HEK293 (cell line): ENCODE results near the gene PDCL3.

Source experiments
- CTCF ChIA-PET: fragments of 350-600 bp; formaldehyde crosslinking; extraction: SDS; loops from one replicate; lab custom pipeline; 2021; ENCODE audit warnings: antibody characterized with exemption; lab: Yijun Ruan, JAX
- POLR2A ChIA-PET: fragments of 300-600 bp; formaldehyde crosslinking; extraction: SDS; loops from one replicate; lab custom pipeline; 2020; ENCODE audit warnings: antibody characterized with exemption, inconsistent platforms; lab: Yijun Ruan, JAX
- H3K27ac ChIP-seq: fragments of 200-500 bp; sonication (Bioruptor generic); 2 replicates; pipeline ENCODE4 v1.5.1; 2014; ENCODE audit warnings: low read depth, low read length, control low read depth, inconsistent platforms; ENCODE audit errors: extremely low read depth
- H3K36me3 ChIP-seq, 2 experiments: fragments of 200-500 bp in 1 of 2; sonication (Bioruptor generic) in 1 of 2; 1 replicate in 1 of 2; 2 replicates in 1 of 2; pipeline ENCODE4 v1.5.1; 2014 to 2017; ENCODE audit warnings: inconsistent platforms in 2 of 2, low read length in 2 of 2; ENCODE audit not compliant: control insufficient read depth in 2 of 2, insufficient read depth in 1 of 2
- H3K4me1 ChIP-seq: fragments of 200-500 bp; sonication (Bioruptor generic); 2 replicates; pipeline ENCODE4 v1.5.1; 2014; ENCODE audit warnings: mild to moderate bottlenecking, low read length, inconsistent platforms; ENCODE audit not compliant: control insufficient read depth, insufficient read depth
- H3K4me3 ChIP-seq: 2 replicates; pipeline ENCODE4 v1.5.1; 2011; ENCODE audit warnings: low read depth, mild to moderate bottlenecking, control low read depth, low read length, moderate library complexity
- H3K9me3 ChIP-seq: fragments of 200-500 bp; sonication (Bioruptor generic); 2 replicates; pipeline ENCODE4 v1.5.1; 2014; ENCODE audit warnings: low read depth, low read length, inconsistent platforms; ENCODE audit not compliant: control insufficient read depth, insufficient read depth
- REST ChIP-seq: fragments of 450-650 bp; formaldehyde crosslinking; IDR thresholded peaks from 2 replicates; pipeline ENCODE4 v1.5.1; 2016; ENCODE audit warnings: missing biosample characterization, missing genetic modification characterization
- SP7 ChIP-seq: fragments of 450-650 bp; formaldehyde crosslinking; IDR thresholded peaks from 2 replicates; pipeline ENCODE4 v1.5.1; 2016; ENCODE audit warnings: missing biosample characterization, missing genetic modification characterization
- YY2 ChIP-seq: fragments of 450-650 bp; formaldehyde crosslinking; IDR thresholded peaks from 2 replicates; pipeline ENCODE4 v1.5.1; 2016; ENCODE audit warnings: missing biosample characterization, missing genetic modification characterization
- ZBTB1 ChIP-seq: fragments of 450-650 bp; formaldehyde crosslinking; IDR thresholded peaks from 2 replicates; pipeline ENCODE4 v1.5.1; 2016; ENCODE audit warnings: missing biosample characterization, missing genetic modification characterization
- ZBTB10 ChIP-seq: fragments of 450-650 bp; formaldehyde crosslinking; IDR thresholded peaks from 2 replicates; pipeline ENCODE4 v1.5.1; 2016; ENCODE audit warnings: missing biosample characterization, missing genetic modification characterization
- ZFHX2 ChIP-seq: fragments of 450-650 bp; formaldehyde crosslinking; conservative IDR thresholded peaks from 2 replicates; pipeline ENCODE4 v1.5.1; 2016; ENCODE audit warnings: missing biosample characterization, missing genetic modification characterization
- ZNF174 ChIP-seq: fragments of 450-650 bp; formaldehyde crosslinking; IDR thresholded peaks from 2 replicates; pipeline ENCODE4 v1.5.0; 2017; ENCODE audit warnings: missing biosample characterization, mild to moderate bottlenecking, missing genetic modification characterization
- ZNF280D ChIP-seq: fragments of 450-650 bp; formaldehyde crosslinking; IDR thresholded peaks from 2 replicates; pipeline ENCODE4 v1.5.1; 2016; ENCODE audit warnings: missing biosample characterization, missing genetic modification characterization
- ZNF350 ChIP-seq: fragments of 450-650 bp; formaldehyde crosslinking; IDR thresholded peaks from 2 replicates; pipeline ENCODE4 v1.5.0; 2017; ENCODE audit warnings: missing biosample characterization, mild to moderate bottlenecking, missing genetic modification characterization
- ZNF610 ChIP-seq: fragments of 450-650 bp; formaldehyde crosslinking; IDR thresholded peaks from 2 replicates; pipeline ENCODE4 v1.5.1; 2016; ENCODE audit warnings: missing biosample characterization, missing genetic modification characterization, borderline replicate concordance
- ZNF654 ChIP-seq: fragments of 450-650 bp; formaldehyde crosslinking; IDR thresholded peaks from 2 replicates; pipeline ENCODE4 v1.5.1; 2016; ENCODE audit warnings: low read depth, missing biosample characterization, missing genetic modification characterization
- ZNF785 ChIP-seq: fragments of 450-650 bp; formaldehyde crosslinking; IDR thresholded peaks from 2 replicates; pipeline ENCODE4 v1.5.1; 2016; ENCODE audit warnings: missing biosample characterization, missing genetic modification characterization
- TF ChIP-seq, protein P1 (sequence below): fragments of 450-650 bp; formaldehyde crosslinking; IDR thresholded peaks from 2 replicates; pipeline ENCODE4; 2016; ENCODE audit warnings: missing biosample characterization, missing genetic modification characterization
- TF ChIP-seq, protein P2 (sequence below): fragments of 450-650 bp; formaldehyde crosslinking; IDR thresholded peaks from 2 replicates; pipeline ENCODE4 v1.5.1; 2016; ENCODE audit warnings: missing biosample characterization, missing genetic modification characterization
- TF ChIP-seq, protein P3 (sequence below): fragments of 450-650 bp; formaldehyde crosslinking; IDR thresholded peaks from 2 replicates; pipeline ENCODE4 v1.5.1; 2016; ENCODE audit warnings: missing biosample characterization, missing genetic modification characterization

PDCL3 gene

DNA sequence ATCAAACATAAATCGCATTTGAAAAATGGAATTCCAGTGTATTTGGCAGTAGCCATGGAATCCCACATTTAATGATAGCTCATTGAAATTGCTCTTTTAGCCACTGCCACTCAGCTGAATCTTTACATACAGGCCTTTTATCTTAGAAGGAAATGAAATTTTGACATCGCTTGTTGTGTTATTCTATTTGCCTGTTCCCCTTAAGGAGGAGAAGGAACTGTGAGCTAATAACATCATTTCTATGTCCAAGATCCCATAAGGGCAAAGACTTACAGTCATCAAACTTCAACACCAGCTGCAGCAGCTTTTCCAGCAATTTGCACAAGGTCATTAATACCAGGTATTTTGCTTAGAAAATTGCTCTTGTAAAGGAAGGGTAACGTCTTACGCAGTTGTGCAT lies 6.0 kb upstream of the PDCL3 start (continued):
- no peak for TF ChIP-seq ZNF350 (tag by site-specific recombination)
- TF ChIP-seq, protein P1, sequence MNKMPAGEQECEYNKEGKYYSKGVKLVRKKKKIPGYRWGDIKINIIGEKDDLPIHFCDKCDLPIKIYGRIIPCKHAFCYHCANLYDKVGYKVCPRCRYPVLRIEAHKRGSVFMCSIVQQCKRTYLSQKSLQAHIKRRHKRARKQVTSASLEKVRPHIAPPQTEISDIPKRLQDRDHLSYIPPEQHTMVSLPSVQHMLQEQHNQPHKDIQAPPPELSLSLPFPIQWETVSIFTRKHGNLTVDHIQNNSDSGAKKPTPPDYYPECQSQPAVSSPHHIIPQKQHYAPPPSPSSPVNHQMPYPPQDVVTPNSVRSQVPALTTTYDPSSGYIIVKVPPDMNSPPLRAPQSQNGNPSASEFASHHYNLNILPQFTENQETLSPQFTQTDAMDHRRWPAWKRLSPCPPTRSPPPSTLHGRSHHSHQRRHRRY: no peak
- no peak for TF ChIP-seq ZBTB1 (tag by site-specific recombination)
- TF ChIP-seq, all 188 proteins: peak for 0

GRCh38 chr2:100560216-100560830 lies 2.5 kb upstream of the PDCL3 start:
- H3K4me3 ChIP-seq: no peak overlapping the region
- H3K4me1 ChIP-seq: no peaks in the 10 kb centered on the region
- TF ChIP-seq ZNF785: no peak
- TF ChIP-seq, protein P2, sequence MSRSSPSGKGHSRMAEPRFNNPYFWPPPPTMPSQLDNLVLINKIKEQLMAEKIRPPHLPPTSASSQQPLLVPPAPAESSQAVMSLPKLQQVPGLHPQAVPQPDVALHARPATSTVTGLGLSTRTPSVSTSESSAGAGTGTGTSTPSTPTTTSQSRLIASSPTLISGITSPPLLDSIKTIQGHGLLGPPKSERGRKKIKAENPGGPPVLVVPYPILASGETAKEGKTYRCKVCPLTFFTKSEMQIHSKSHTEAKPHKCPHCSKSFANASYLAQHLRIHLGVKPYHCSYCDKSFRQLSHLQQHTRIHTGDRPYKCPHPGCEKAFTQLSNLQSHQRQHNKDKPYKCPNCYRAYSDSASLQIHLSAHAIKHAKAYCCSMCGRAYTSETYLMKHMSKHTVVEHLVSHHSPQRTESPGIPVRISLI (tag by site-specific recombination): no peak
- no peak for TF ChIP-seq YY2 (tag by site-specific recombination)
- TF ChIP-seq SP7 (tag by site-specific recombination): no peak
- no peak for TF ChIP-seq REST
- TF ChIP-seq, protein P3, sequence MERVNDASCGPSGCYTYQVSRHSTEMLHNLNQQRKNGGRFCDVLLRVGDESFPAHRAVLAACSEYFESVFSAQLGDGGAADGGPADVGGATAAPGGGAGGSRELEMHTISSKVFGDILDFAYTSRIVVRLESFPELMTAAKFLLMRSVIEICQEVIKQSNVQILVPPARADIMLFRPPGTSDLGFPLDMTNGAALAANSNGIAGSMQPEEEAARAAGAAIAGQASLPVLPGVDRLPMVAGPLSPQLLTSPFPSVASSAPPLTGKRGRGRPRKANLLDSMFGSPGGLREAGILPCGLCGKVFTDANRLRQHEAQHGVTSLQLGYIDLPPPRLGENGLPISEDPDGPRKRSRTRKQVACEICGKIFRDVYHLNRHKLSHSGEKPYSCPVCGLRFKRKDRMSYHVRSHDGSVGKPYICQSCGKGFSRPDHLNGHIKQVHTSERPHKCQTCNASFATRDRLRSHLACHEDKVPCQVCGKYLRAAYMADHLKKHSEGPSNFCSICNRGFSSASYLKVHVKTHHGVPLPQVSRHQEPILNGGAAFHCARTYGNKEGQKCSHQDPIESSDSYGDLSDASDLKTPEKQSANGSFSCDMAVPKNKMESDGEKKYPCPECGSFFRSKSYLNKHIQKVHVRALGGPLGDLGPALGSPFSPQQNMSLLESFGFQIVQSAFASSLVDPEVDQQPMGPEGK: no peak
- no peak for TF ChIP-seq ZNF280D
- TF ChIP-seq ZFHX2 (tag by site-specific recombination): no peak
- TF ChIP-seq ZNF654 (tag by site-specific recombination): no peak
- no peak for TF ChIP-seq ZNF610
- TF ChIP-seq ZBTB10 (tag by site-specific recombination): no peak
- no peak for TF ChIP-seq ZNF174
- no peak overlapping the region for H3K27ac ChIP-seq
- ChIA-PET CTCF (no interaction called here), POLR2A (no interaction called here)
- no peaks in the 10 kb centered on the region for H3K9me3 ChIP-seq
- peaks cover 0 to 2% of the 10 kb centered on the region in 2 experiments; a peak in 1 of 3 replicates for H3K36me3 ChIP-seq
